Left renal pelvis (tissue), 4 donors: ENCODE measurements around the gene ATP1A3. TPM values are rescaled to one million over a fixed set of nuclear protein-coding genes. Genes with fewer than 3 reads are reported as not detected.
A peak's percentile ranks its signal among the peaks of the same experiment; 100 is the strongest.
"Not testable (repeated sequence)": the region's sequence is repeated elsewhere in the genome, so short reads cannot be mapped to it uniquely, and the experiment has no call there.

Experiments
- DNase-seq, 4 donors: peaks; one replicate each; pipeline ENCODE4 v3.0.0-alpha.2; 2013; ENCODE audit warnings: low read depth in 4 of 4, low spot score in 3 of 4
- polyA plus RNA-seq, 4 donors: library from polyadenylated mRNA; unstranded; fragments of 120-200 nt; gene quantifications; one replicate each; pipeline ENCODE4 v1.2.1, GENCODE V29; 2013; ENCODE audit not compliant: insufficient read length in 4 of 4

ATP1A3 gene
- polyA plus RNA-seq, 4 donors, result 0.26 to 0.69 (median 0.60) TPM; not detected in 1

DNA sequence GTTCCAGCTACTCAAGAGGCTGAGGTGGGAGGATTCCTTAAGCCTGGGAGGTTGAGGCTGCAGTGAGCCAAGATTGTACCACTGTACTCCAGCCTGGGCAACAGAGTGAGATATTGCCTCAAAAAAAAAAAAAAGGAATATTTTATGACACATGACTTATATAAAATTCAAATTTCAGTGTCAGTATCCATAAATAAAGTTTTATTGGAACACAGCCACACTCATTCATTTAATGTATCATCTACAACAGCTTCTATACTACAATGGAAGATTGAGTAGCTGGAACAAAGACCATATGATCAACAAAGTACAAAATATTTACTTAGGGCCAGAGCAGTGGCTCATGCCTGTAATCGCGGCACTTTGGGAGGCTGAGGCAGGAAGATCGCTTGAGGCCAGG, 18.7 kb upstream of the ATP1A3 start:
- DNase-seq, result not testable (repeated sequence)

DNA sequence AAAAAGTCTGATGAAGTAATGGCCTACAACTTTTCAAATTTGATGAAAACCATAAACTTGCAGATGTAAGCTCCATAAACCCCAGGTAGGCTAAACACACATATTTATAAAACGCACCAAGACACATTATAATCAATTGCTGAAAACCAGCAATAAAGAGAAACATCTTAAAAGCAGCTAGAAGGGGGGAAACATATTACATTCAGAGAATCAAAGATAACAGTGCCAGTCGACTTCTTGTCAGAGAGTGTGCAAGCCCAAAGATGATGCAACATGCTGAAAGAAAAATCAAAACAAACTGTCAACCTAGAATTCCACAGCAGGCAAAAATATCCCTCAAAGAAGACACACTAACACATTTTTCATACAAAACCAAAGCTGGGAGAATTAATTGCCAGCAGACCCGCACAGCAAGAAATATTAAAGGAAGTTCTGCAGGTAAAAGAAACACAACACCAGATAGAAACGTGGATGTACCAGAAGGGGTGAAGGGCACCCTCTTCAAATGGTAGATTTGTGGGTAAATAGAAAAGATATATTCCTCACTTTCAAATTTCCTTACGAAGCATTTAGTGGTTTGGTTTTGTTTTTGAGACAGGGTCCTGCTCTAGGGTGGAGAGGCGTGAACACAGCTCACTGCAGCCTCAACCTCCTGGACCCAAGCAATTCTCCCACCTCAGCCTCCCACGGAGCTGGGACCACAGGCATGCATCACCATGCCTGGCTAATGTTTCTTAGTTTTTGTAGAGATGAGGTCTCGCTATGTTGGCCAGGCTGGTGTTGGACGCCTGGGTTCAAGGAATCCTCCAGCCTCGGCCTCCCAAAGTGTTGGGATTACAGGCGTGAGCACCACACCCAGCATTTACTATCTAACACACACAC, 16.5 kb upstream of the ATP1A3 start:
- DNase-seq, result no peak

- DNase-seq, result no peak
Measured at GRCh38 chr19:42006569-42006968, 12.5 kb upstream of the ATP1A3 start.

- no peak for DNase-seq
Measured at GRCh38 chr19:42005504-42005903, 11.5 kb upstream of the ATP1A3 start.

DNA sequence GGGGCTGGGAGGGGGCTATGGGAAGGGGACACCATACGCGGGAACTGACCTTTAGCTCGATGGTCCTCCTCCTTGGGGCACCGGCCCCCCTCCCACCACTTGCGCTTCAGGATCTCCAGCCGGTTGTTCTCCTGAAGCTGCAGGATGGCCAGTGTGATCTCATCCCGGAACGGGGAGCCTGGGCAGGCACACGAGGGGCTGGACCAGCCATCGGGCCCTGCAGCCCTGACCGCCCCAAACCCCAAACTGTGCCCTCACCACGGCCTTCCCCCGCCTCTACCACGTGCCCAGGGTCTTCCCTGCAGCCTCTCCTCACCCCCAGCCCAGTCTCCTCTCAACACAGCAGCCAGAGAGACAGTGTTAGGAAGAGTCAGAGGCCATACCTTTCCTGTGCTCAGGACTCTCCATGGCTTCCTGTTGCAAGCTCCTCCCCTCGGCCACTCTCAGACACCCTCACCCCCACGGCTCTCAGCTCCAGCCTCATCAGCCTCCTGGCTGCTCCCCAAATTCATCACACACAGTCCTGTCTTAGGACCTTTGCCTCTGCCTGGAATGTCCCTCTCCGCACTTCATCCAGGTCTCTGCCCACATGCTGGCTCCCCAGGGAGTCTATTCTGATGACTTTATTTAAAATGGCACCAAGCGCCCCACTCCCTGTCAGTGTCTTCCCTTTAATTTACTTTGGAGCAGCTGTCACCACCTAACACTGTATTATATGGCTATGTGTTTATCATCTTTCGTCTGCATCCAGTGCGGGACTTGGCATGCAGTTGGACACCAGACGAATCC, 9.7 kb upstream of the ATP1A3 start:
- DNase-seq, result no peak

DNA sequence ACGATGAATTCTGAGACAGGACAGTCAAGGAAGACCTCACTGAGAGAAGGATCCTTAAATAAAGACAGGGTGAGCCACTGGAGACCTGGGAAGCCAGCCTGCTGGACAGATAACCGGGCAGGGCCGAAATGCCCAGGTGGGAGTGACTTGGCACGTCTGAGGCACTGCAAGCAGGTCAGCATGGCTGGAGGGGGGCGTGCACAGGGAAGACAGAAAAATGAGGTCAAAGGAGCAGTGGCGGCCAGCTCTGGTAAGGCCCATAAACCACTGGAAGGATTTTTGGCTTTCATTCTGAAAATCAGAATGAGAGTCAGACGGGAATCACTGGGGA, 5.8 kb upstream of the ATP1A3 start:
- DNase-seq, result no peak

GRCh38 chr19:41999071-41999877, 5.2 kb upstream of the ATP1A3 start:
- DNase-seq, result no peak

GRCh38 chr19:41998246-41999020, 4.4 kb upstream of the ATP1A3 start:
- no peak for DNase-seq

GRCh38 chr19:41997851-41998229, 3.8 kb upstream of the ATP1A3 start:
- no peak for DNase-seq

- peak in 3 of 4 donors; percentile 14 to 37 (median 36) for DNase-seq
Measured at GRCh38 chr19:41997121-41997850, 3.3 kb upstream of the ATP1A3 start.

- DNase-seq, result no peak
Measured at GRCh38 chr19:41995959-41996797, 2.1 kb upstream of the ATP1A3 start.

- no peak for DNase-seq
Measured at GRCh38 chr19:41994994-41995958, 1.2 kb upstream of the ATP1A3 start.

DNA sequence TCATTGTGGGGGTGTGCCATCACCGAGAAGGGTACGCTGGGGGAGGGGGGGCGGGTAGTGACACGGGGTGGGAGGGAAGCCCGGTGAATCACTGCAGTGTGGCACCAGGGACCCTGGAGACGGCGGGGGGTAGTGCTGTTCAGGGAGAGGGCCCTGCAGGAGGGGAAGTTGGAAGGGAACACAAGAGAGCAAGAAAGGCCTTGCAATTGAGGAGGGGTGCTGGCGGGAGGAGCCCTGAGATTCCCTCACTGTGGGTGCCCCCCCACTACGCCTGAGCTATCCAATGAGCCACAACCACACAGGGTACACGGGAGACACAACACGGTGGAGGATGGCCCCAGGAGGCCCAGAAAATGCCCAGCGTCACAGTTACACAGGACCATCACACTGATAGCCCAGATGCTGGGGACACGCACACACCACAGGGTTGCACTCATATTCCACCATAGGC, 516 bp upstream of the ATP1A3 start:
- no peak for DNase-seq

GRCh38 chr19:41991925-41992569, 2.0 kb downstream of the ATP1A3 start:
- DNase-seq, result not testable (repeated sequence)

DNA sequence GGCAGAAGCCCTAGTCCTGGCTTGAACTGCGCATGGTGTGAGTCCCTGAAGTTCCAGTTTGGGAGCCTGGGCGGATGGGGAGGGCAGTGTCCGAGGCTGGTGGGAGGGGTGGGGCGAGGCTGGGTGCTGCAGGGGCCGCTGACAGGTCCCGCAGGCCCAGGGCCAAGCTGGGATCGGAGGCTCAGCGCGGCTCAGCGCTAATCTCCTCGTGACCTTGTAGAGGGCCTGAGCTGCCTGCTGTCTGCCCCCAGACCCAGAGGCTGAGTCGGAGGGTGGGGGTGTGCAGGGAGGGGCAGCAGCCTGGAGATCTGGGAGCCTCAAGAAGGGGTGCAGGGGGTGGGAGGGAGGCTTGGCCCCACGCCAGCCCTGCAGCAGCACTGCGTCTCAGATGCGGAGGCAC, 3.0 kb downstream of the ATP1A3 start:
- DNase-seq, result no peak

GRCh38 chr19:41990615-41991014, 3.4 kb downstream of the ATP1A3 start:
- no peak for DNase-seq

DNA sequence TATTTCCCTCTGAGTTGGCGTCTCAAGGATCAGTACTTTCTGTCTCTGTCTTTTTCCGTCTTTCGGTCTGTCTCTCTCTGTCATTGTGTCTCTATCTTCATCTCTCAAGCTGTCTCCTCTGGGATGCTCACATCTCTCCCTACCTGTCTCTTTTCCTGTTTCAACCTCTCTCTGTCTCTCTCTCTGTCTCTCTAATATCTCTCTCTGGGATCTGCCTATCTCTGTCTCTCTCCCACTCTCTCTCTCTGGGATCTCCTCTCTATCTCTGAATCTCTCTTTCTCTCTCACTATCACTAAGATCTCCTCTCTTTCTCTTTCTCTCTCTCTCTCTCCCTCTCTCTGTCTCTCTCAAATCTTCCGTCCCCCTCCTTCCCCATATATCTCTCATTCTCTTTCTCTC, 4.0 kb downstream of the ATP1A3 start:
- no peak for DNase-seq
